ENCODE results near the gene AGMAT. TPM values are rescaled to one million over a fixed set of nuclear protein-coding genes. Genes with fewer than 3 reads are reported as not detected.

AGMAT gene
- total and polyA plus RNA-seq, 2 of the 13 experiments (the other 11 are each of a cell fraction or from before 2014, with no cell fraction given) = 59.1 to 174 TPM

- no peak for TF ChIP-seq ZNF850 (CRISPR knock-in tag; conservative IDR thresholded peaks at IDR 0.05)
- TF ChIP-seq SP1 (IDR thresholded peaks at IDR 0.05) = no peak
- TF ChIP-seq SP1 (CRISPR knock-in tag; IDR thresholded peaks at IDR 0.05) = peak; percentile 48
- TF ChIP-seq ZNF333 (CRISPR knock-in tag; IDR thresholded peaks at IDR 0.05; ENCODE audit: borderline replicate concordance) = peak; percentile 76; the same call in 1 of the 2 replicates
- 0 out of 2 replicates have a peak, but pooled peaks have one; percentile 30 for TF ChIP-seq SP2 (CRISPR knock-in tag; IDR thresholded peaks at IDR 0.05)
- TF ChIP-seq ZNF709 (CRISPR knock-in tag; IDR thresholded peaks at IDR 0.05) = peak; percentile 79; the same call in 1 of the 2 replicates
- no peak for TF ChIP-seq MTF2 (CRISPR knock-in tag; IDR thresholded peaks at IDR 0.05; ENCODE audit: borderline replicate concordance)
- TF ChIP-seq ZNF670 (CRISPR knock-in tag; IDR thresholded peaks at IDR 0.05; ENCODE audit: borderline replicate concordance) = no peak
- TF ChIP-seq HNRNPUL1 (IDR thresholded peaks at IDR 0.05; ENCODE audit: low read depth, low read length) = no peak
- TF ChIP-seq ZNF570 (CRISPR knock-in tag; IDR thresholded peaks at IDR 0.05; ENCODE audit: borderline replicate concordance) = no peak
- no peak for TF ChIP-seq MATR3 (CRISPR knock-in tag; IDR thresholded peaks at IDR 0.05)
- TF ChIP-seq, protein P1, sequence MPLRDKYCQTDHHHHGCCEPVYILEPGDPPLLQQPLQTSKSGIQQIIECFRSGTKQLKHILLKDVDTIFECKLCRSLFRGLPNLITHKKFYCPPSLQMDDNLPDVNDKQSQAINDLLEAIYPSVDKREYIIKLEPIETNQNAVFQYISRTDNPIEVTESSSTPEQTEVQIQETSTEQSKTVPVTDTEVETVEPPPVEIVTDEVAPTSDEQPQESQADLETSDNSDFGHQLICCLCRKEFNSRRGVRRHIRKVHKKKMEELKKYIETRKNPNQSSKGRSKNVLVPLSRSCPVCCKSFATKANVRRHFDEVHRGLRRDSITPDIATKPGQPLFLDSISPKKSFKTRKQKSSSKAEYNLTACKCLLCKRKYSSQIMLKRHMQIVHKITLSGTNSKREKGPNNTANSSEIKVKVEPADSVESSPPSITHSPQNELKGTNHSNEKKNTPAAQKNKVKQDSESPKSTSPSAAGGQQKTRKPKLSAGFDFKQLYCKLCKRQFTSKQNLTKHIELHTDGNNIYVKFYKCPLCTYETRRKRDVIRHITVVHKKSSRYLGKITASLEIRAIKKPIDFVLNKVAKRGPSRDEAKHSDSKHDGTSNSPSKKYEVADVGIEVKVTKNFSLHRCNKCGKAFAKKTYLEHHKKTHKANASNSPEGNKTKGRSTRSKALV (CRISPR knock-in tag; IDR thresholded peaks at IDR 0.05) = no peak; the same call in 1 of the 2 replicates
- TF ChIP-seq IRF2 (CRISPR knock-in tag; IDR thresholded peaks at IDR 0.05) = peak; percentile 14; the same call in 1 of the 2 replicates
- TF ChIP-seq SALL1 (CRISPR knock-in tag; IDR thresholded peaks at IDR 0.05) = peak; percentile 69
- peak; percentile 82 for TF ChIP-seq SRY (CRISPR knock-in tag; IDR thresholded peaks at IDR 0.05)
- TF ChIP-seq, protein P2, sequence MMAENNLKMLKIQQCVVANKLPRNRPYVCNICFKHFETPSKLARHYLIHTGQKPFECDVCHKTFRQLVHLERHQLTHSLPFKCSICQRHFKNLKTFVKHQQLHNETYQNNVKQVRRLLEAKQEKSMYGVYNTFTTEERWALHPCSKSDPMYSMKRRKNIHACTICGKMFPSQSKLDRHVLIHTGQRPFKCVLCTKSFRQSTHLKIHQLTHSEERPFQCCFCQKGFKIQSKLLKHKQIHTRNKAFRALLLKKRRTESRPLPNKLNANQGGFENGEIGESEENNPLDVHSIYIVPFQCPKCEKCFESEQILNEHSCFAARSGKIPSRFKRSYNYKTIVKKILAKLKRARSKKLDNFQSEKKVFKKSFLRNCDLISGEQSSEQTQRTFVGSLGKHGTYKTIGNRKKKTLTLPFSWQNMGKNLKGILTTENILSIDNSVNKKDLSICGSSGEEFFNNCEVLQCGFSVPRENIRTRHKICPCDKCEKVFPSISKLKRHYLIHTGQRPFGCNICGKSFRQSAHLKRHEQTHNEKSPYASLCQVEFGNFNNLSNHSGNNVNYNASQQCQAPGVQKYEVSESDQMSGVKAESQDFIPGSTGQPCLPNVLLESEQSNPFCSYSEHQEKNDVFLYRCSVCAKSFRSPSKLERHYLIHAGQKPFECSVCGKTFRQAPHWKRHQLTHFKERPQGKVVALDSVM (CRISPR knock-in tag; IDR thresholded peaks at IDR 0.05) = no peak
- peak; percentile 48; the same call in 1 of the 2 replicates for TF ChIP-seq POGK (CRISPR knock-in tag; conservative IDR thresholded peaks at IDR 0.05)
- TF ChIP-seq, protein P3, sequence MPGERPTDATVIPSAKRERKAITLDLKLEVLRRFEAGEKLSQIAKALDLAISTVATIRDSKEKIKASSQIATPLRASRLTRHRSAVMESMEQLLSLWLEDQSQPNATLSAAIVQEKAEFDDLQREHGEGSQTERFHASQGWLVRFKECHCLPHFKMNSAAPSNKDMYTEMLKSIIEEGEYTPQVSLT (CRISPR knock-in tag; IDR thresholded peaks at IDR 0.05; ENCODE audit: borderline replicate concordance, low read depth) = no peak; the same call in 1 of the 2 replicates
- TF ChIP-seq ZNF839 (CRISPR knock-in tag; IDR thresholded peaks at IDR 0.05; ENCODE audit: borderline replicate concordance) = 0 out of 2 replicates have a peak, but pooled peaks have one; percentile 34
- TF ChIP-seq ZMYM4 (CRISPR knock-in tag; IDR thresholded peaks at IDR 0.05) = peak; percentile 72
- TF ChIP-seq ZNF282 (IDR thresholded peaks at IDR 0.05; ENCODE audit: partially characterized antibody) = no peak
- TF ChIP-seq FOXJ3 (CRISPR knock-in tag; IDR thresholded peaks at IDR 0.05; ENCODE audit: borderline replicate concordance) = no peak
- TF ChIP-seq RXRA (CRISPR knock-in tag; IDR thresholded peaks at IDR 0.05) = no peak; the same call in 1 of the 2 replicates
- no peak for TF ChIP-seq DPF2 (CRISPR knock-in tag; IDR thresholded peaks at IDR 0.05; ENCODE audit: borderline replicate concordance, low read depth)
Measured at GRCh38 chr1:15617173-15618076, 32.6 kb upstream of the AGMAT start, which contains the start of gene DDI2 (continued).
